Heart right ventricle (tissue), 16 donors: ENCODE measurements around the gene TTC34. TPM values are rescaled to one million over a fixed set of nuclear protein-coding genes. Genes with fewer than 3 reads are reported as not detected.

Experiments
- ATAC-seq, 8 donors: fragments of 200-7000 bp; cut with Tn5 transposase; one replicate each; pipeline ENCODE4 v1.9.1; 2020; ENCODE audit warnings: mild to moderate bottlenecking in 8 of 8, moderate library complexity in 8 of 8, moderate number of reproducible peaks in 1 of 8
- DNase-seq, 2 donors: peaks; one replicate each; pipeline ENCODE4 v3.0.0-alpha.2; 2020
- H3K27ac ChIP-seq, 10 donors: fragments of 200-600 bp; sonication (generic) in 2 of 10; one replicate each; pipeline versions ENCODE4 v1.5.0 to v1.8.0; 2020 to 2022; ENCODE audit warnings: mild to moderate bottlenecking in 3 of 10
- H3K27me3 ChIP-seq, 7 donors: fragments of 200-600 bp; one replicate each; pipeline ENCODE4 v1.8.0; 2021 to 2022; ENCODE audit warnings: mild to moderate bottlenecking in 2 of 7
- H3K36me3 ChIP-seq, 9 donors: fragments of 200-600 bp; sonication (generic) in 1 of 9; one replicate each; pipeline versions ENCODE4 v1.5.0 to v1.8.0; 2020 to 2022; ENCODE audit warnings: mild to moderate bottlenecking in 2 of 9
- H3K4me1 ChIP-seq, 9 donors: fragments of 200-600 bp; sonication (generic) in 1 of 9; one replicate each; pipeline versions ENCODE4 v1.5.0 to v1.8.0; 2020 to 2022; ENCODE audit warnings: mild to moderate bottlenecking in 4 of 9
- H3K4me3 ChIP-seq, 10 donors: fragments of 200-600 bp; sonication (generic) in 2 of 10; one replicate each; pipeline versions ENCODE4 v1.5.0 to v1.8.0; 2020 to 2022; ENCODE audit warnings: mild to moderate bottlenecking in 7 of 10, moderate library complexity in 2 of 10
- H3K9me3 ChIP-seq, 11 donors: fragments of 200-600 bp in 10 of 11; sonication (generic) in 2 of 11; one replicate each; pipeline versions ENCODE4 v1.5.0 to v1.8.0; 2013 to 2022; ENCODE audit warnings: mild to moderate bottlenecking in 2 of 11, control low read depth in 1 of 11, moderate library complexity in 1 of 11
- CTCF ChIP-seq, 9 donors: fragments of 200-600 bp; sonication (generic) in 2 of 9; IDR thresholded peaks; one replicate each; pipeline versions ENCODE4 v1.5.0 to v1.8.0; 2021 to 2022; ENCODE audit warnings: antibody characterized with exemption in 9 of 9, mild to moderate bottlenecking in 5 of 9, moderate library complexity in 1 of 9
- WGBS, 2 donors: extraction: QIAGEN DNeasy Blood & Tissue Kit; methylation state at CpG; one replicate each; pipeline ENCODE4 v1.1.7; 2013; ENCODE audit warnings: inconsistent platforms in 1 of 2; 5-methylcytosine and 5-hydroxymethylcytosine counted together
- intact Hi-C, 10 donors: fragments of 100-400 bp; cut with DNase I; formaldehyde crosslinking; loops; one replicate each; pipeline versions ENCODE4 v1.11.1 to v1.14.2; 2022
- polyA plus RNA-seq, 2 donors: library from polyadenylated mRNA; stranded (reverse); fragments of 200-250 nt; gene quantifications; one replicate each; pipeline ENCODE4 v1.2.3, GENCODE V29; 2013
- total RNA-seq, 10 donors: library from RNA; stranded (reverse); fragmentation: NEBNext Ultra II Directional in 3 of 10; extraction: Animal tissue kit (Norgen Biotek cat#: 25700) in 3 of 10; gene quantifications; one replicate each; pipeline versions ENCODE4 v1.2.1 to v1.2.4, GENCODE V29; 2021 to 2023
- donor health status: Arrhythmogenic right ventricular cardiomyopathy.
- donor health status: ischemic (EF 13 %, LVEDD 7.1; RV severe dilation, severe dysfunction).
- donor health status: healthy with polysubstance abuse.
- donor health status: DM: no; HTN: yes; CAD: no.
- donor health status: DM: no; HTN: no; CAD: no.
- donor health status: ischemic (EF 25% LVEDD 6.9; RV normal size, moderate dysfunction).
- donor health status: ischemic (EF 25% LVEDD 5.7; RV mildly dilated, moderate dysfunction).
- donor health status: healthy.
- donor health status: DM: yes; HTN: yes; CAD: no.
- donor health status: Ischemic cardiomyopathy.
- donor health status: ischemic (EF 35%, LVEDD 5.7; RV mildly dilated, moderate dysfunction).
- donor health status: nonischemic (EF 11% LVEDD 7.7; RV severe dilation, severe dysfunction).
- donor health status: DM: yes; HTN: yes; CAD: no.
- donor health status: PGD.
- donor health status: ischemic (EF 29% LVEDD 5.4; RV normal size, mild dysfunction).
- donor health status: nonischemic (EF 23%, LVEDD 6.1; RV moderate dilation, normal function).

The TTC34 gene
- total and polyA plus RNA-seq, 12 donors, result 0.03 to 0.74 (median 0.42) TPM

DNA sequence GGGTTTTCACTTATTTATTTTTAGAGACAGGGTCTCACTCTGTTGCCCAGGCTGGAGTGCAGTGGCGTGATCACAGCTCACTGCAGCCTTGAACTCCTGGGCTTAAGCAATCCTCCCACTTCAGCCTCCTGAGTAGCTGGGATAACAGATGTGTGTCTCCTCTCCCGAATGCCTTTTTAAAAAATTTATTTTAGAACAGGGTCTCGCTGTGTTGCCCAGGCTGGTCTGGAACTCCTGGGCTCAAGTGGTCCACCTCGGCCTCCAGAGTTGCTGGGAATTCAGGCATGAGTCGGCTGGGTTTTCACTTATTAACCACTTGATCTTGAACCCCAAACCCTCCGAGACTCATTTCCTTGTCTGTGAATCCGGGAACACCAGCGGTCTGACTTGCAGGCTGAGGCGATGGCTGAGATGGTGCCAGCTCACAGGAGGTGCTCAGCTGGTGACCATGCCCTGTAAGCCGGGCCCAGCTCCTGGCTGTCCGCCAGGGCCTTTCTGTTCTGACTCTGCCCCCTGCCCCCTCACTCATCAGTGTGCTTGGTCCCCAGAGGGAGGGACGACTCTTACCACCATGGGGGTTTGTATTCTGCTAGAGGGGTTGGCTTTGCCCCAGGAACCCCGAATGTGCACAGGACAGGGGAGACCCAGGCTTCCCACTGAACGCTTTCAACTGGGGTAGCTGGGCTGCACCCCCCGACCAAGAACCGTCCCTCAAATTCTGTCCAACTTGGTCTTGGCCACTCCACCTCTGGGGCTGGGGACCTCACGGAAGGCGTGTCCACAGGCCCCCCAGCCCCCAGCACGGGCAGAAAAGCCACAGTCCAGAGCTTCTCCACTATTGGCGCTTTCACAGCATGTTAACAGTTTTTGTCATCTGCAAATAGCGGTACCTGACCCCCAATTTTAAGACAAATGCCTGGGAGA lies 191.2 kb downstream of the TTC34 start:
- Histone ChIP-seq H3K9me3 (peaks cover 0 to 23% (median 9%) of the 10 kb centered on the region in 11 donors), H3K4me3 (no peak overlapping the region), H3K27me3 (peaks cover 0 to 54% (median 11%) of the 10 kb centered on the region in 7 donors), H3K36me3 (no peaks in the 10 kb centered on the region), H3K27ac (no peak overlapping the region), H3K4me1 (peaks cover 0 to 21% (median 5%) of the 10 kb centered on the region in 9 donors)
- intact Hi-C loops, result loop anchor here in 1 of 10 donors (10.0 kb wide), 1 partner anchor 165 kb away; no protein-coding TSS in a partner anchor
- 72% methylated on average over 21 of the region's 21 CpGs for WGBS, 2 donors
- no peak for ATAC-seq
- DNase-seq, result peak in 1 of 2 donors; percentile 13
- no peak for TF ChIP-seq CTCF (IDR thresholded peaks at IDR 0.05)

DNA sequence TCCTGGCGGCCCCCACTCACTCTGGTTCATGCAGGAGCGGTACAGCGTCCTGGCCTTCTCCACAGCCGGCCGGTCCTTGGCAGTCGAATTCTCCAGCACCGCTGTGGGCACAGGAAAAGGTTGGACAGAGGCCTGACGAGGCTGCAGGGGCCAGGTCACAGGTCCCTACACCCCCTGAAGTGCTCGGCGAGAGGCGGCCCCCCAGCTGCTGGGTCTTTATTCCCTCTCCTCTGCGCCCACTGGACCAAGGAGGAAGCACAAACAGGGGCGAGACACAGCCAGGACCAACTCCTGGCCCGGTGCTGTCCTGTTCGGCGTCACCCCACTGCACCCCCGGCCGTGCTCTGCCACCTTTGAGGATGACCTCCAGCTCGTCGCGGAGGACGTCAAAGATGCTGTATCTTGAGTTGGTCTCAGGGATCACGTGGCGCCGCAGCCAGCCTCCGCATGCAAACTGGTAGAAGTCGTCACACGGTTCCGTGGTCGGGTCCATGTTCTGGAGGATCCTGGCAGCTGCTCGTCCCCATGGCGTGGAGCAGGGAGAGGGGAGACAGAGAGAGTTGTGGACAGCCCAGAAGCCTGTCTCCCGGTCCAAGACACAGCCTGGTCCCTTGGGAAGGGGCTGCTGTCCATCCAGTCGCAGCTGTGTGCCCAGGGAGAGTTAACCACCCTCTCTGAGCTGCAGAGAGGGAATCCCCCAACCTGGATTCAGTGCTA lies 192.0 kb downstream of the TTC34 start:
- no peak overlapping the region for H3K27ac ChIP-seq
- H3K36me3 ChIP-seq, result no peaks in the 10 kb centered on the region
- peaks cover 0 to 21% (median 5%) of the 10 kb centered on the region in 9 donors for H3K4me1 ChIP-seq
- DNase-seq (peak in 1 of 2 donors; percentile 9), ATAC-seq (no peak)
- H3K27me3 ChIP-seq, result peaks cover 0 to 63% (median 11%) of the 10 kb centered on the region in 7 donors
- H3K9me3 ChIP-seq, result peaks cover 0 to 15% (median 9%) of the 10 kb centered on the region in 11 donors
- H3K4me3 ChIP-seq, result no peak overlapping the region
- 85 to 86% methylated on average over 33 to 34 of the region's 34 CpGs for WGBS, 2 donors
- TF ChIP-seq CTCF (IDR thresholded peaks at IDR 0.05), result no peak
- intact Hi-C loops, result loop anchor here in 1 of 10 donors (10.0 kb wide), 1 partner anchor 165 kb away; no protein-coding TSS in a partner anchor

DNA sequence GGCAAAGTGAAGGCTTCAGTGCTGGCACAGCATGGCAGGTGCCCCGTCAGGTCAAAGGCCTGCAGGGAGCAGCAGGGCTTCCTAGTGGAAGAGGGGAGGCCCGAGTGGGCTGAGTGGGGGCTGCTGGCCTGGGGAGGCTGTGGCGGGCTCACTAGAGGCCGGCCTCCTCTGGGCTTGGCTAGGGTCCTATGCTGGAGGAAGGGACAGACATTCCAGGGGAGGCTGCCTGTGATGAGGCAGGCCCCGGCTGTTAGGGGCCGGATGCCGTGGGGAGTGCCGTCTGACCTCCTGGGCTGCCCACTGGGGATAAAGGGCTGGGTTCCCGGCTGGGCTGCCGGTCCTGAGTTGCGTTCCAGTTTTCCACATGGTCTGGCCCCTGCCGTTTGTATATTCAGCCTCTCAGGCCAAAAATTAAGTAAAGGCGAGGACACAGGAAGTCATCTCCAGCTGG lies 193.8 kb downstream of the TTC34 start:
- no peaks in the 10 kb centered on the region for H3K9me3 ChIP-seq
- H3K27me3 ChIP-seq, result peaks cover 0 to 66% (median 16%) of the 10 kb centered on the region in 7 donors
- peaks cover 0 to 21% (median 5%) of the 10 kb centered on the region in 9 donors for H3K4me1 ChIP-seq
- TF ChIP-seq CTCF (IDR thresholded peaks at IDR 0.05), result no peak
- WGBS, 2 donors, result 31 to 51% methylated on average over 12 to 13 of the region's 13 CpGs
- no peaks in the 10 kb centered on the region for H3K36me3 ChIP-seq
- H3K27ac ChIP-seq, result peak overlapping the region in 1 of 10 donors; percentile 19
- no peak overlapping the region for H3K4me3 ChIP-seq
- DNase-seq (peak; percentile 41 to 69), ATAC-seq (peak; percentile 40 to 92 (median 78))
- intact Hi-C loops, result no loop called here
